ENCODE measurements around the gene CNTNAP2.
"Not testable (repeated sequence)": the region's sequence is repeated elsewhere in the genome, so short reads cannot be mapped to it uniquely, and the experiment has no call there.

Gene CNTNAP2

DNA sequence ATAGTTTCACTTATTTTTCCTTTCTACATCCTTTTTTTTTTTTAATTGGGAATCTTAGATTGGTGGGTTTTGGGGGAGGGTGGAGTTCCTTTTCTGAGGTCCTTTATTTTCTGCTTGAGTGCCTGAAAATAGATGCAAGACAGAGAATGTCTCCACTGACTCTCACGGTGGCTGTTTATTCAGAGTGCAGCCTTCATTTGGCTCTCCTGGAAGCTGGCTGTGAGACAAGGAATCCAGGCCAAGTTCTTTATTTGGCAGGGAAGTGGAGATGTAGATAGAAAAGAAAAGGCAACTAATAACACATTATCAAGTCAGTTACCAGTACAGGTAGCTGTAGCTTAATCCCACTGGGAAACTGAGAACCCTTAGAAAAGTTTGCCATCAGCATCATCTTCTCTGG, 118.6 kb downstream of the CNTNAP2 start:
- no peak overlapping the region for H3K27ac ChIP-seq
- no peak for TF ChIP-seq ZFX (IDR thresholded peaks at IDR 0.05)
- TF ChIP-seq, protein P1, sequence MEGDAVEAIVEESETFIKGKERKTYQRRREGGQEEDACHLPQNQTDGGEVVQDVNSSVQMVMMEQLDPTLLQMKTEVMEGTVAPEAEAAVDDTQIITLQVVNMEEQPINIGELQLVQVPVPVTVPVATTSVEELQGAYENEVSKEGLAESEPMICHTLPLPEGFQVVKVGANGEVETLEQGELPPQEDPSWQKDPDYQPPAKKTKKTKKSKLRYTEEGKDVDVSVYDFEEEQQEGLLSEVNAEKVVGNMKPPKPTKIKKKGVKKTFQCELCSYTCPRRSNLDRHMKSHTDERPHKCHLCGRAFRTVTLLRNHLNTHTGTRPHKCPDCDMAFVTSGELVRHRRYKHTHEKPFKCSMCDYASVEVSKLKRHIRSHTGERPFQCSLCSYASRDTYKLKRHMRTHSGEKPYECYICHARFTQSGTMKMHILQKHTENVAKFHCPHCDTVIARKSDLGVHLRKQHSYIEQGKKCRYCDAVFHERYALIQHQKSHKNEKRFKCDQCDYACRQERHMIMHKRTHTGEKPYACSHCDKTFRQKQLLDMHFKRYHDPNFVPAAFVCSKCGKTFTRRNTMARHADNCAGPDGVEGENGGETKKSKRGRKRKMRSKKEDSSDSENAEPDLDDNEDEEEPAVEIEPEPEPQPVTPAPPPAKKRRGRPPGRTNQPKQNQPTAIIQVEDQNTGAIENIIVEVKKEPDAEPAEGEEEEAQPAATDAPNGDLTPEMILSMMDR (conservative IDR thresholded peaks at IDR 0.05) = no peak

DNA sequence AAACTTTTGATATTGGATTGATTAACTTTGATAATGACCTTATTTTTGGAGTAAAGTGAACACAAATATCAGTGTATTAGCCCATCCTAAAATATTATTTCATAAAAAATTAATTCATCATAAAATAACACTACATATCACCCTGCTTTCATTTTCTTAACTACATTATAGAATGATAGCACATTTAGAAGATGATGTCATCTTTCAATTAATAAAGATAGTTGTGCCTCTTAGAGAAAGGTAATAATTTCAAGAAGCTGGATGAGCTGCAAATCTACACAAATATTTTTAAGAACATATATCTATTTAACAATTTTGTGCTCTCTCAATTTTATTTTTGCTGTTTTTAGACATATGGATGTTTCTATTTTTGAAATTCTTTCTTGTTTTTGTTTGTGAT, 126.1 kb downstream of the CNTNAP2 start:
- TF ChIP-seq, protein P1 (conservative IDR thresholded peaks at IDR 0.05) = no peak
- TF ChIP-seq ZFX (IDR thresholded peaks at IDR 0.05) = no peak
- no peak overlapping the region for H3K27ac ChIP-seq

DNA sequence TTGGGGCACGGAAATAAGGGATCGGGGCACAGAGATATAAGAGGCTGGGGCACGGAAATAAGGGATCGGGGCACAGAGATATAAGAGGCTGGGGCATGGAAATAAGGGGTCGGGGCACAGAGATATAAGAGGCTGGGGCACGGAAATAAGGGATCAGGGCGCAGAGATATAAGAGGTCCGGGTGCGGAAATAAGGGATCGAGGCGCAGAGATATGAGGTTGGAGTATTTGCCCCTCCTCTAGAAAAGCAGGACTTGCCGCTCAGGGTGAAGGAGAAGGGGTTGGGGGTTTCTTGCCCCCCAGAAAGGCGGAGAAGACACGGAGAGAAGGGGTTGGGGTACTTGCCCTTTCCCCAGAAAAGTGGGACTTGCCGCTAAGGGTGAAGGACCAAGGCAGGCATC, 131.4 kb downstream of the CNTNAP2 start:
- H3K27ac ChIP-seq = not testable (repeated sequence)

DNA sequence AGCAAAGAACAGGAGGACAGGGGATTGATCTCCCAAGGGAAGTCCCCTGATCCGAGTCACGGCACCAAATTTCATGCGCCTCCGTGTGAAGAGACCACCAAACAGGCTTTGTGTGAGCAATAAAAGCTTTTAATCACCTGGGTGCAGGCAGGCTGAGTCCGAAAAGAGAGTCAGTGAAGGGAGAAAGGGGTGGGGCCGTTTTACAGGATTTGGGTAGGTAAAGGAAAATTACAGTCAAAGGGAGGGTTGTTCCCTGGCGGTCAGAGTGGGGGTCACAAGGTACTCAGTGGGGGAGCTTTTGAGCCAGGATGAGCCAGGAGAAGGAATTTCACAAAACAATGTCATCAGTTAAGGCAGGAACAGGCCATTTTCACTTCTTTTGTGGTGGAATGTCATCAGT, 132.1 kb downstream of the CNTNAP2 start:
- H3K27ac ChIP-seq = not testable (repeated sequence)

DNA sequence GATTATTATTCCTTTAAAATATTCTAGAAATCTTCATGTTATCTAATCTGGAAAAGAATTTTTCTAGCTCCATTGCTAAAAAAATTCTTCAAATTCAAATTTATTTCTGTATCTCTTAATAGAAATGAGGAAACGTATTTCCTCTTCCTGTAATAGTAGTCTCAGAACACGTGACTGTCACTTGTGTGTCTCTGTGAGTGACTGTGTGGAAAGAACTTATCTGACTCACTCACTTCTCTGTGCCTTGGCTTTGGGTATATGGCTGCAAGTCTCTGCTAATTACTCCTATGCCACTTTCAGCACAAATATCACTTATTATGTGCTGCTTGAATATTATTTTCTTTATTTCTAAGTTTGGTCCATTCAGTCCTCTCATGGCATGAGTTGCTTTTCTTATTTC, 132.7 kb downstream of the CNTNAP2 start:
- TF ChIP-seq, protein P1 (conservative IDR thresholded peaks at IDR 0.05) = no peak
- TF ChIP-seq ZFX (IDR thresholded peaks at IDR 0.05) = no peak
- H3K27ac ChIP-seq = no peak overlapping the region

DNA sequence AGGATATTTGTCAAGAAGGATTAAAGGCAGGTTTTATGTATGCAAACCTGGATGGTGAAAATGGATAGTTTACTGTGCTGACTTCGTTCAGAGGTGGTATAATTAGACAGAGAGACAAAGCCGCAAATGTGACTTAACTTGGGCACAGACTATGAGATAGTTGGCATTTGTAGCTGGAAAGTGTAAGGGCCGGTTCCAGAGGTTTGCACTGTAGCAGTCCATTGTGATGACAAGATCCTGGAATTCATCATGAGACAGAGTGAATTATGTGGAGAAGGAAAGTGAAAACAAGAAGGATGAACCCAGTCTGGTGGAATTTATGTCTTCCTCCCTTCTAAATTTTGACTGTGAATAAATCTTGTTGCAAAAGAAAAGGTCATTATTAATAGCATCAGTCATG, 139.0 kb downstream of the CNTNAP2 start:
- H3K27ac ChIP-seq = no peak overlapping the region
- TF ChIP-seq, protein P1 (conservative IDR thresholded peaks at IDR 0.05) = no peak
- TF ChIP-seq ZFX (IDR thresholded peaks at IDR 0.05) = no peak

DNA sequence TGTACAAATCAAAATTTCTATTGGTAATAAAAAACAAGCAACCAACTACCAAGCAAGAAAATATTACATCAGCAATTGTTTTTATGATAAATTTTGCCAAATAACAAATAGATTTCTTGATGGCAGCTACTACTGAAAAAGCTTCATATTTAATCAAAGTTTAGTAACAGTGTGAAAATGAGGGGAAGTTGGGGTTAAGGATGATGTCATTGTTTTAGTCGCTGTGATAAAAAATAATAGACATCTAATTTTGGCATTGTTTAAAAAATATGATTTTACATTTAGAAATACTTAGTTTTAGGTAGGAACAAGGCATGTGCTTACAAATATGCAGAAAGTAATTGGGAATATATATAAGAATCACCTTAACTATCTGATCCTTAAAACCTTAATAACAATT, 145.9 kb downstream of the CNTNAP2 start:
- TF ChIP-seq, protein P1 (conservative IDR thresholded peaks at IDR 0.05) = no peak
- TF ChIP-seq ZFX (IDR thresholded peaks at IDR 0.05) = no peak
- no peak overlapping the region for H3K27ac ChIP-seq

DNA sequence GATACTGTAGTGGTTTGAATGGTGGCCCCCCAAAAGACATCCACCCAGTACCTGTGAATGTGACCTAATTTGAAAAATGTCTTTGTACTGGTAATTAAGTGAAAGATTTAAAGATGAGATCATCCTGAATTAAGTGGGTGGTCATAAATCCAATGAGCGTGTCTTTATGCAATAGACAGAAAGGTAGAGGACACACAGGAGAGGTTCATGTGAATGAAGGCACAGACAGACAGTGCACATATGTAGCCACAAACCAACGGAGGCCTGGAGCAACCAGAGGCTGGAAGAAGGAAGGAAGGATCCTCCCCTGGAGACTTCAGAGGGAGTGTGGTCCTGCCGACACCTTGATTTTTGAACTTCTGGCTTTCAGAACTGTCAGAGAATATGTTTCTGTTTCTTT, 160.3 kb downstream of the CNTNAP2 start:
- TF ChIP-seq ZFX (IDR thresholded peaks at IDR 0.05) = no peak
- TF ChIP-seq, protein P1 (conservative IDR thresholded peaks at IDR 0.05) = no peak
- no peak overlapping the region for H3K27ac ChIP-seq

DNA sequence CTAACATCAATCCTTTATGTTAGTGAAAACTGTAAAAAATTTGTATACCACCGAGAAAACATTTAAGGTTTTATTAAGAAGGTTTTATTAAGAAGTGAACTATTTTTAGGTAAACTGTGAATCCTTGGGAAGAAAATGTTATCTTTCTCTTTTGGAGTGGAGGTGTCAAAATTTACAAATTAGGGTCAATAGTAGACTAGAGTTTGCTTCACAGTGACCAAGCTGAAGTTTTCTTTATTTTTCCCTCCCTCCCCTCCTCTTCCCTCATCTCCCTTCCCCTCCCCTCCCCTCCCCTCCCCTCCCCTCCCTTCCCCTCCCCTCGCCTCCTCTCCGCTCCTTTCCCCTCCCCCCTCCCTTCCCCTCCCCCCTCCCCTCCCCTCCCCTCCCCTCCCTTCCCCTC, 168.8 kb downstream of the CNTNAP2 start:
- TF ChIP-seq ZFX (IDR thresholded peaks at IDR 0.05) = no peak
- TF ChIP-seq, protein P1 (conservative IDR thresholded peaks at IDR 0.05) = no peak
- H3K27ac ChIP-seq = no peak overlapping the region

Measured in C4-2B (cell line).